Superior temporal gyrus (tissue), 1 donor: ENCODE results near the gene HK1.

Source experiments
- DNase-seq: peaks from one replicate; pipeline ENCODE4 v3.0.0-alpha.2; 2016; ENCODE audit errors: extremely low spot score

Gene HK1

DNA sequence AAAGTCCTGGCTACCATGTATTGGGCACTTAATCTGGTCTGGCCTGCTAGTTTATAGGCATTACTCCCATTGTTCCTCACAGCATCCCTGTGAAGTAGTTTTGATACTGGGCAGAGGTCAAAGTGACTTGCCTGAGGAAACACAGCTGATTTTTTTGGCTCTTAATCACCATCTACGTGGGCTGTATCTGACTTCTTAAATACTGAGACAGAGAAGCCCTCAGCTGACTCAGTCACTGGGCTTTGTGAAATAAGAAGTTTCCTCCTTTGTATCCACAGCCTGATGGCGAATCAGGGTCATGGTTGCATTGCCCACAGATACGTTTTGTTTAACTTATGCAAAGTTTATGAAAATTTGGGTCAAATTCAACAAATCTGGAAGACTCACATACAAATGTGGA, 125.2 kb downstream of the HK1 start:
- DNase-seq: no peak

DNA sequence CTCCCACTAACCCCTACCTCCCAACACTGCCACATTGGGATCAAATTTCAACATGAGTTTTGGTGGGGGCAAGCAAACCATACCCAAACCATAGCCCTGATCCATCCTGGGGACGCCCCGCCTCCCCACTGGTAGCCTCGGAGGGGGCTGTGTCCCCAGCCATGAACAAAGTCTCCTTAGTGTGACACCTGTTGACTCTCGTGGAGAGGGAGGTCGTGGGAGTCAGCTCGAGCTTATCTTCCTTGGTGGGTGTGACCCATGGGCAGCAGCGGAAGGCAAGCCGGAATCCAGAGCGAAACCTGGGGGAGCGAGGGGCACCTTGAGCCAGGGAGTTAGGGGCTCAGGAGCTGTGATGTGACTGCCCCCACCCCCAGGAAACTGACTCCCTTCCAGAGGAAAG, 126.5 kb downstream of the HK1 start:
- no peak for DNase-seq

DNA sequence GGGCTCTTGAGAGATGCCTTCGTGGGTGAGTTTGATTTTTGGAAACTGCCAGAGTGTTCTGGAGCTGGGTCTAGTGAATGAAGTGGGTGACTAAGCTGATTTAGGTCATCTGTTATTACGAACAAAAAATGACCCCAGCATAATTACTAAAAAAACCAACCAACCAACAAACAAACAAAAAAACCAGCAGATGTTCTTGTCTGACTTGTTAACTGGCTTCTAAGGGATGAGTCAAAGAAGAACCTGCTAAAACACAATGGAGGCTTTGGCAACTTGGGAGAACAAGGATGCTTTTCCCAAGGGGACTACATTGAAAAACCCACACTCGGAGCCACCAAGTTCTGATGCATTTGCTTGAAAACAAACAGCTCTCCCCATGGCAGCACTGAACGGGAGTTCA, 126.9 kb downstream of the HK1 start:
- no peak for DNase-seq

DNA sequence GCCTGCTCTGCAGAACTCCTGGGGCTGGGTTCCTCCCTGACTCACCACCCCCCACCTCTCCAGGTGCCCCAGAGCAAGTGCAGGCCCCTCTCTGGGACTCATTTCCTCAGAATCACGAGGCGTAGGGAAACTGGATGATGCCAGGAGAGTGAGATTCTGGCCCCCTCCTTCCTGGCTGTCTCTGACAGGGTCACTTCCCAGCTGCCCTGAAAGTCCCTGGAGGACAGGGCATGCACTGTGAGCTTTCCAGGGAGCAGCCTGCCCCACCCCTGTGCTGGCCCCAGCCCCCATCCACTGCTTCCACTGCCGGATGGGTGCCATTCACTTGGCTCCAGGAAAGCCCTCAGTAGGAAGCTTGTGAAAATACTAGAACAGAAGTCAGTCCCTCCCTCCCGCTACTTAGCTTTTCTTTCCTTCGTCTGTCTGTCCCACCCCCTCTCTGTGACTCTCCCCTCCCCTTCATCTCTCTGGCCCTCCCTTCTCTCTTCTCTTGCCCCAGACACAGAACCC, 128.1 kb downstream of the HK1 start:
- no peak for DNase-seq

DNA sequence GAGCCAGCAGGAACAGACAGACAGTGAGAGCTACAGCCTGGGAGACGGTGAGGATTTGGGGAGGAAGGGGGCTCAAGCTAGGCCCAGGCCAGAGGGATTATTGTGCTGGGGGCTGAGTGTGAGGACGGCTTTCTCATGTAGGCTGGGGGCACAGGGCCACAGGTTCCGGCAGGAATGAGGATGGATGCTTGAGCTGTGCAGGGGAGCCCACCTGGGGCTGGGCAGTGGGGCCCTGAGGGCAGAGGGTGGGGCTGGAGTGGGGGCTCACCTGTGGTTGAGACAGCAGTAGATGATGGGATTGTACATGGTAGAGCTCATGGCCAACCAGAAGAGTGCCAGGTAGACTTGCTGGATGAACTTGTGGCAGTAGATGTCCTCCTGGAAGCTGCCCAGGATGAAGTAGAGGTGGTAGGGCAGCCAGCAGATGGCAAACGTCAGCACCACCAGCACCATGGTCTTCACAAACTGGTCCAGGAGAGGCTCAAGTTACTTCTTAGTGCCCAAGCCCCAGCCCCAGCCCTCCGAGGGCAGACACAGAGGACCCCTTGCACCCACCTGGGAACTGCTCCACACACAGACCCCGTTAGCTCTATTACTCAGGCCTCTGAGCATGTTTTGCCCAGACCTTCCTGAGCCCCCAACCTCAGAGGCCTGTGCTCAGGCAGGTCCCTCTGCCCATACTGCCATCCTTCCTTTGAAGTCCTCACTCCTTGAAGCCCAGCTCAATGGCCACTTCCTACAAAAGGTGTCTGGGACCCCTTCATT, 128.7 kb downstream of the HK1 start:
- no peak for DNase-seq

DNA sequence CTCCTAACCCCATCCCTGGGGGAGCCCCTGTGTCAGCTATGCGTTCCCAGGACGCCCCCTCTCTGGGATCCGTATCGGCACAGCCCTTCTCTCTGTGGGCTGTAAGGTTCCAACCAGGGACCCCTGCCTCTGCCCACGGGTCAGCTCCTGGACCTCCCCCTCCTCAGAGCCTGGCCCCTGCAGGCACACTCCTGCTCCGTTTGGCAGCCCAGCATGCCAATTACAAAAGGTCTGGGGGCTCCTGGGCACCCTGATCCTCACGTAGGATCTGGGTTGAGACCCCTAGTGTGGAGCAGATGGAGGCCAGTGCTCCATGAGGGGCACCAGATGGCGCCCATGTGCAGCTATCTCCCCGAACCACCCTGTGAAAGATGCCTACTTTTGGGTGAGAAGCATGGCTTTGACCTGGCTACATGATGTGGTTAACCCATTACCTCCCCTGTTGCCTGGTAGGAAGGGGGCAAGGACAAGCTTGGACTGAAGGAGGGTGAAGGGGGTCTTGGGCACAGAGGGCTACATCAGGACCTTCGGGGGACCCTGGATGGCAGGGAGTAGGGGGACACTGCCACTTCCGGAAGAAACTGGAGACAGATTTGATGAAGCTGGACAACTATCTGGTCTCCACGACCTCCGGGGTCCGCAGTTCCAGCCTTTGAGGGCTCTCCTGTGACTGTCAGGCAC, 129.5 kb downstream of the HK1 start:
- no peak for DNase-seq

DNA sequence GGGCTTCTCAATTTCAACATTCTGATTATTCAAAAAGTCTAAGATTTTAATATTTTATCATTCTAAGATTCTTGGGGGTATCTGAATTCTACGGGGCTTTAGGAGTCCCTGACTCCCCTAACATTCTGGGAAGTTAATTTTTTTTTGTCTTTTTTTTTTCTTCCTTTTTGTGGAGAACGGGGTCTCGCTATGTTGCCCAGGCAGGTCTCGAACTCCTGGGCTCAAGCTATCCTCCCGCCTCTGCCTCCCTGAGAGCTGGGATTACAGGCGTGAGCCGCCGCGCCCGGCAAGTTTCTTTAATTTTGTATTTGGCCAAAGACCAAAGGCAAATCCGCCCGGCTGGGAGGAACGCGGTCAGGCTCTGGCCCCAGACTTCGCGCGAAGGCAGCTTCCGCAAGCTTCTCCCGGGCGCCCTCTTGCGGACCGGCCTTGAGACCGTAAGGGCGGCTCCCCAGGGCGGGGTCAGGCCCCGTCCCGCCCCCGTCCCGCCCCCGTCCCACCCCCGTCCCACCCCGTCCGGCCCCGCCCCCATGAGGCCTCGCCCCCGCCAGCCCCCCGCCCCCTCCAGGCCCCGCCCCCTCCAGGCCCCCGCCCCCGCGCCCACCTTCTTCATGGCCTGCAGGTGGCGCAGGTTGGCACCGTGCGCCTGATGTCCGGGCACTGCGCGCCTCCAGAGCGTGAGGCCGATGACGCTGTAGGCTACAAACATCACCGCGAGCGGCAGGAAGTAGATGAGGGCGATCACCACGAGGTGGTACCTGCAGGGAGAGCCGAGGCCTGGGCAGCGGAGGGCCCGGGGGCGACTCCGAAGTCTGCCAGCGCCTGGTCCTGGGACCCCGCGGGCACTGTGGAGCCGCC, 130.3 kb downstream of the HK1 start:
- peak; percentile 84 for DNase-seq

DNA sequence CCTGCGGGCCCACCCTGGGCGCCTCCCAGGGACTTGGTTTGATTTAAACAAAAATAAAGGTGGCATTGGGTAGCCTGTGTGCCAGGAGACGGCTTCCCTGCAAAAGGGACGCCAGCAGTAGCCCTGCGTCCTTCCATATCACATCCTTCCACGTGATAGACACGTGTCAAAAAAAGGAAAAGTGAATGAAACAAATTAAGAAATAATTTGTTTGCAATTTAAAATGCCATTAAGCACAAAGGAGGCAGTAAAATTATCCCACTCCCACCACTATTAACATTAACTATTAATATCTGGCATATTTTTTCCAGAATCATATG, 130.8 kb downstream of the HK1 start:
- peak; percentile 44 for DNase-seq

DNA sequence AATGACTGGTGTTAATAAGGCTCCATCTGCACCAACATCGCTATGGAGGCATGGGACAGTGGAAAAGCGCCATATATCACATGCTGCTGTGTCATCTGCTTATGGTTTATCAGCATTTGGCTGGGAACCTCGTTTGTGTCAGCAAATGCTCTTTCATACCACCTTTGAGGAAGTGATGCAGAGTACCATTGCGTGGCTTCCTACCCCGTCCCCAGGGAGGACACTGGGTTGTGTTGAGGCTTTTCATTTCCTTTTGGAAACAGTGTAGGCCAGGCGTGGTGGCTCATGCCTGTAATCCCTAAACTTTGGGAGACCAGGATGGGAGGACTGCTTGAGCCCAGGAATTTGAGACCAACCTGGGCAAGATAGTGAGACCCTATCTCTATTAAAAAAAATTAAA, 131.7 kb downstream of the HK1 start:
- no peak for DNase-seq

DNA sequence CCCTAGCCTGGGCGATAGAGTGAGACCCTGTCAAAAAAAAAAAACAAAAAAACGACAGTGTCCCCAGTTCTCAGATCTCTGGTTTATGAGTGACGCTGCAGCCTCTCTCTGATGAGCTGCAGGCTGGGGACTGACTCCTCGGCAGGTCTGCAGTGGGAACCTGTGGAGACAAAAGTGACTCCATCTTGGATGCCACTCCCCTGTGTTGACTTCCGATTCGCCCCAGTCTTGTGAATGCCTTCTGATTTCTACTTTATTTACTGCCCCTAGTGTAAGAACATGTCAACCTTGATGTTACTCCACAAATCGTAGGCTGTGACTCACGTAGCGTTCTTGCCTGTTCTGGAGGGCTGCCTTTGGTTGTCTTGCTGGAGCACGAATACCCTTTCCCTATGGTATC, 132.2 kb downstream of the HK1 start:
- no peak for DNase-seq

DNA sequence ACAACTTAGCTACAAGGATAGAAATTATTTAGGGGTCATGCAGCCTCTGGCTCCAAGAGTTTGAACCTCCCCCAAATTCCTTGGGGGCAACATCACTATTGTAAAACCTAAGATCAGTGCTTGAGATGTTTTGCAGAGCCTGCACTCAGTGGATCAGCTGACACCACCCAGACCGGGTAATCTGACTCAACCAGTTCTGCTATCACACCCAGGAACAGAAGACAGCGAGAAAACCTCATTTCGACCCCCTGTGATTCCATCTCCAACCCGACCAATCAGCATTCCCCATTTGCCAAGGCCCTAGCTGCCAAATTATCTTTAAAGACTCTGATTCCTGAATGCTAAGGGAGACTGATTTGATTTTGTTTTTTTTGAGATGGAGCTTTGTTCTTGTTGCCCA, 133.2 kb downstream of the HK1 start:
- no peak for DNase-seq

DNA sequence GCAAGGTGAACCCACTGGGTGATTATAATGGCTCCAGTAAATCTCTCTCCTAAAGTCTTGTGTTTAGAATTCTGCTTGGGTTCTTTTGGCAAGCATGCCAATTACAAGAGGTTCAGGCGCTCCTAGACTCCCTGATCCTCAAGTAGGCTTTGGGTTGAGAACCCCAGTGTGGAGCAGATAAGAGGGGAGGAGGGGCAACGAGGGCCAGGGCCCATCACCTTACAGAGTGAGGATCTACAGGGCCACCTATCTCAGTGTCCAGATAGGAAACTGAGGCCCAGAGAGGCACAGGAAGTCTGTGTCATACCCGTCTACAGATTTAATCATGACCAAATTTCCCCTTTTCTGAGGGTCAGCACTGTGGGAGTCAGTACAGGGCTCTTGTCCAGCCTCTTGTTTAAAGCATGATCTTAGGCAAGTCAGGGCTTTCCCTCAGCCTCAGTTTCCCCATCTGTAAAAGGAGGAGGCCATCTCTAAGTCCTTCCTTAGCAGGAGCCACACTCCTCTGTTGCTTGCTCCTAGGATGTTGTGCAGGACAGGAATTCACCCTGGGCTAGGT, 134.0 kb downstream of the HK1 start:
- no peak for DNase-seq

DNA sequence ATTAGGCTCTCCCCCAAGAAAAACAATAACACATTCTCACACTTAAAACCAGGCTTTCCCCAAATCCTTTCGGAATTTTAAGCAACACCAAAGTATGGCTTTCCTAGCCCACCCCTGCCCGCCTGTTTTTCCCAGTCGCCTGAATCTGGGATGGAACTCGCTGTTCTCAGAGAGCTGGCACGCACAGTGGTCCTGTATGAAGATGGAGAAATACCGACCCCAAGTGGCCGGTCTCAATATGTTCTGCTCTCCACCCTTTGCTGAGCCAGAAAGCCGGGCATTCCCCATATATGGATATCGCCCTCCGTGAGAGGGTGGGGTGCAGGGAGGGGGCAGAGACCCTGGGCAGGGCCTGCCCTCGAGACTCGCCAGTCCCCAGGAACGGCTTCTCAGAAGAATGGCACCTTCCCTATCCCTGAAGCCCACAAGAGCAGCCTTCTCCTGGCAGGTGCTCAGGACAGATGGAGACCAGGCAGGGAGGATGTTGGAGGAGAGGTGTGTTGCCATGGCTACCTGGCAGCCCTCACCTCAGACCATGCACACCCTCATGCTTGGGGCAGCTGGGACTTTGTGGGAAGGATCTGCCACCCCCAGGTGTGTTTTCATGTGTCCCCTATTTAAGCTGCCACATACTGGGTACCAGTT, 135.0 kb downstream of the HK1 start:
- DNase-seq: peak; percentile 77

DNA sequence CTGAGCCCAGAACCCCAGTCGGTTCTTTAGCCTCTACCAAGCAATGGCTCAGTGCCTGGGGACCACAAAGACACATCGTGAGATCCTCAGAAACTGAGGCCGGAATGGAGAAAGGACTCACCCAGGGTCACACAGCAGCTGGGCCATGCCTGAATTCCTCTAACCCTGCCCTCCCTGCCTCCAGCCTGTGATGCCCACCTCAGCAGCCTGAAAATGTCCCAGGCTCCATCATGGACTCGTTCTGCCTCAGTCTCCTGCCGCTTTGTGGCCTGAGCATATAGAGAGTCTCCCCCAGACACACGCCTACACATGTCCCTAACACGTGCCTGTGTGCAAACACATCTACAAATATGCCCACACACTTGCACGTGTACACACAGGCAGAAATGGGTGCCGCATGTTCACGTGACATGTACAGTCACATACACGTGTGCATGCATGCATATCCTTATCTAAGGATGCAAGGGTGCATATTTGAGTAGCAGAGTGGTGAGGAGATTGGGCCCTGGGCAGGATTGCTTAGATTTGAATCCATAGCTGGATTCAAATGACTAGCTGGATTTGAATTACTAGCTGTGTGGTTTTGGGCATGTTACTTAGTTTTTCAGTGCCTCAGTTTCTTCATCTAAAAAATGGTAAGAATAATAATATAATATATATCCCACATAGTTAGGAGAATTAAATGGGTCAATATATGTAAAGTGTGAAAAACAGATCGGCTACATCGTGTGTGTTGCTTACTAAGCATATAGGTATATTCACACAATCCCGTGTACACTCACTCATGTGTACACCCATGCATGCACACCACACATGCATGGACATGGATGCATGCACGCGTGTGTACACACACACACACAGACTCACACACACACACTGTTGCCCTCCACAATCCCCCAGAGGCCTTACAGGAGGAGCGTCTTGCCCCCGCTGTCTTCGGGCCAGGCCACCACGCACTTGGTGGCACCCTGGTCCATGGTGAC, 136.0 kb downstream of the HK1 start:
- no peak for DNase-seq

DNA sequence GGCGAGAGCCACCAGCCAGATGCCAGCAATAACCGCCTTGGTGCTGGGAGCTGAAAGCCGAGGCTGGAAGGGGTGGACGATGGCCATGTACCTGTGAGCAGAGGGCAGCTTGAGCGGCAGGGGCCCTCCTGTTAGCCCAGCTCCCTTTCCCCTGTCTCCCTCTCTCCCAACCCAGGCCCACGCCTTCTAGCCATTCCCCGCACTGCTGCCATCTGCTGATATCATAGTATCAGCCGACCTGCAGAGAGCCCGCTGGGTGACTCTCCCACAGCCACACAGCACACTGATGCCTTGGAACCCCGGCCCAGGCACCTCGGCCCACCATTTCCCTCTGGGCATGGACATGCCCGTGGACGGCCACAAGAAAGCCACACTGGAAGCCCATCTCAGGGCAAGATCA, 136.8 kb downstream of the HK1 start:
- DNase-seq: no peak

DNA sequence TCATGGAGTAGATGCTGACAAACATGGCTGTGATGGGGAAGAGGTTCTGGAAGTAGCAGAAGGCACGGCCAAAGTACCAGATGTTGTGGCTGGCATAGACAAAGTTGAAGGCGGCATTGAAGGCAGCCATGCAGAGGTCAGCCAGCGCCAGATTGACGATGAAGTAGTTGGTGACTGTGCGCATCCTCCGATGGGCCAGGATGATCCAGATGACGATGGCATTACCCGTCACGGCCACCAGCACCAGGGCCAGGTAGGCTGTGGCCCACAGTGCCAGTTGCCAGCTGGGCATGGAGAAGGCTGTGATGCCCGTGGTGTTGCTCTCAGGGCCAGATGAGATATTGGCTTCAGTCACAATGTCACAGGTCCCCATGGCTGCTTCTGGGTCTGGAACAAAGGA, 137.7 kb downstream of the HK1 start:
- DNase-seq: no peak

DNA sequence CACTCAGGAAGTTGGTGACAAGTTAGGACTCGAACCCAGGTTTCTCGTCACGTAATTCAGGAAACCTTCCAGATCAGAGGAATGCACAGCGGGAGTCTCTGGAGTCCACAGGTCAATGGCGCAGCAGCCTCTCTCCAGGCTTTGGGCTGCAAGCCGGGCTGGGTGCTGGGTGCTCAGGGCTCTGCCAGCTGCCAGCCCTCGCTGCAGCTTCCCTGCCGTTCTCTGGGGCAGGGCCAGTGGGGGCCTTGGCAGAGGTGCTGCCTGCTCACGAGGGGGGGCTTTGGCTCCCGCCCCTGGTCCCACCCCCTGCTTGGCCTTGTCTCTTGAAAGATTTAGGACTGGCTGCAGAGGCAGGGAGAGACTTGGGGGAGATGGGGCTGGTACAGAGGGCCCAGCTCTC, 138.4 kb downstream of the HK1 start, which contains the start of gene TACR2:
Gene TACR2 (minus strand): TSS at position 224 of the 400 bp plus-strand sequence. CDS start 595 bp downstream, outside the sequence.
- no peak for DNase-seq

DNA sequence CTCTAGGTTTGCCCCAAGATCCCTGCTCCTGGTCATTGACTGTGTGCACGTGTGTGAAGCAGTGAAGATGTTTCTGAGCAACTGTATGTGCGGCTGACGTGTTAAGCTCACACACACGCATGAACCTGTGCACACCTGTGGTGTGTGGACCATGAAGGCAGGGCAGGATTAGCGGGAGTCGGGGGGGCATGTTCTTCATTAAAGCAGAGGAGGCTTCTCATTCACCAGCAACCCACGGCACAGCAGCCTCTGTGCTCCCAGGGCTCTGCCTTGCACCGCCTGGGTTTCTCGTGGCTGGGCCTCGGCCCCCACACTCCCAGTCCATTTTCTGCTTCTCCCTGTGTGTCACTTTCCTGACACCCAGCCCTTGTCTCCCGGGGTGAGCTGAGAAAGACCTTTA, 139.2 kb downstream of the HK1 start:
- no peak for DNase-seq

DNA sequence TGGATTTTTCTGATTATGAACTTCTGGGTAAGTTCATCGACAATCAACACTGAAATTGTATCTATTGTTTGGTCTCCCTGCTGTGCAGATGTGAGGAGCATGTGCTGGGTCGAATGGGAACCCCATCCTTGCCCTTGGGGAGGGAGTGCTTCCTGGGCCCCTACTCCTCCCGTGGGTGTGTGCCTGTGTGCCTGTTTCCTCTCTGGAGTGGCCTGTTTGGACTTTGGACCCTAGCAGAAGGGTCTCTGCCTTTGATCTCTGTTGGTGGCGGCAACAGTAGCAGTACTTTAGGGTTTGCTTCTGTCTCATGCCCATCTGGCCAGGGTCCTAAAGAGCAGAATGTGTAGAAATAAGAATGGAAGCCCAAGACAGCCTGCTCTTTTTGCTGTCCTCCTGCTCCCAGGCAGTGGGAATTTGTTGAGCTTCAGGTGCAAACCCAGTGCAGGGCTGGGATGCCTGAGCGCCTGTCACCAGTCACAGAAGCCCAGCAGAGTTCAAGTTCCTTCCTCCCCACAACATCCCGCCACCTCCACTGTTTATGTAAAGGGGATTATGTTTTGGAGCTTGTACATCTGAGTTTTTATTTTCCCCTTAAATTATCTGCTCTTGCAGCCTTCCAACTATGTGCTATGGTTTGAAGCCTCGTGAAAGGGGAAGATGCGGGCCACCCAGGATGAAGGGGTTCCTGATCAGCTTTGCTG, 139.9 kb downstream of the HK1 start:
- DNase-seq: no peak
